PC-9 (cell line): ENCODE data around the gene PJA1.

Experiments used
- EZH2 ChIP-seq: fragments of 200-600 bp; sonication (generic); IDR thresholded peaks from 2 replicates; pipeline ENCODE4 v1.8.0; 2017; ENCODE audit warnings: antibody characterized with exemption, low read depth
- TF ChIP-seq, protein P1 (sequence below): fragments of 200-600 bp; sonication (generic); conservative IDR thresholded peaks from 2 replicates; pipeline ENCODE4 v1.6.1; 2017; ENCODE audit warnings: mixed run types, antibody characterized with exemption, mild to moderate bottlenecking, moderate library complexity

DNA sequence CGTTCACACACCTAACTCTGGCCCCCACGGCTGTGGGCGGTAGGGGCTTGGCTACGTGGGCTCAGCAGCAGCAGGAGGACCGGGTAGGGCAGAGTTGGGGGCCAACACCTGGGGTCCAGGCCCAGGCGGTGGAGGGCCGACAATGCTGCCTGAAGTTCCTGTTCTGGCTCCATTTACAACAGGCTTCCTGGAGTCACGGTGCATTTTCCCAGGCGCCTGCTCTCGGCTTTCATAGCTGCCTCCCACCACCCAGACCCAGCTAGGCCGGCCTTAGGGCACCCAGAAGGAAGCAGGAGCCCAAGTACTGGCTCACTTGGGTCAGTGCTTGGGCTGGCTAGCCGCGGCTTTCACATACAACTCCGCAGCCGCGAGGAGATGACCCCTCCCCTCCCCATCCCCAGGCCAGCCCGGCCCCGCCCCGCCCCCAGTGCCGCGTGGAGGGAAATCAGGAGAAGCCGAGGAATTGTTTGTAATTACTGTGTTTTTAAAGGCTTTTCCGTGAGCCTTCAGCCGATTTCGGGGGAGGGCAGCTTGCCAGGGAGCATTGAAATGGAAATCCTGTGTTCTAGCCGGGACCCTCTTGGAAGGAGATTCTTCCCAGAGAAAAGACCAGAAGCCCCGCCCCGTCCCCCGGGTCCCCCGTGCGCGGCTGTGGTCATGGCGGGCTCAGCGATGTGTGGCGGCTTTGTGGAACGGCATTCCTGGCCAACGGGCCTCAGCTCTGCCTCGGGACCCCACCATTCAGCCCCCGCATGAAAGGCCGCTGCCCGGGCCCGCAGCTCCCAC is 28.5 kb downstream of the PJA1 start:
- TF ChIP-seq, protein P1, sequence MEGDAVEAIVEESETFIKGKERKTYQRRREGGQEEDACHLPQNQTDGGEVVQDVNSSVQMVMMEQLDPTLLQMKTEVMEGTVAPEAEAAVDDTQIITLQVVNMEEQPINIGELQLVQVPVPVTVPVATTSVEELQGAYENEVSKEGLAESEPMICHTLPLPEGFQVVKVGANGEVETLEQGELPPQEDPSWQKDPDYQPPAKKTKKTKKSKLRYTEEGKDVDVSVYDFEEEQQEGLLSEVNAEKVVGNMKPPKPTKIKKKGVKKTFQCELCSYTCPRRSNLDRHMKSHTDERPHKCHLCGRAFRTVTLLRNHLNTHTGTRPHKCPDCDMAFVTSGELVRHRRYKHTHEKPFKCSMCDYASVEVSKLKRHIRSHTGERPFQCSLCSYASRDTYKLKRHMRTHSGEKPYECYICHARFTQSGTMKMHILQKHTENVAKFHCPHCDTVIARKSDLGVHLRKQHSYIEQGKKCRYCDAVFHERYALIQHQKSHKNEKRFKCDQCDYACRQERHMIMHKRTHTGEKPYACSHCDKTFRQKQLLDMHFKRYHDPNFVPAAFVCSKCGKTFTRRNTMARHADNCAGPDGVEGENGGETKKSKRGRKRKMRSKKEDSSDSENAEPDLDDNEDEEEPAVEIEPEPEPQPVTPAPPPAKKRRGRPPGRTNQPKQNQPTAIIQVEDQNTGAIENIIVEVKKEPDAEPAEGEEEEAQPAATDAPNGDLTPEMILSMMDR = no peak
- no peak for TF ChIP-seq EZH2
